ENCODE data around the gene WDR33.

- TF ChIP-seq GATA2 (IDR thresholded peaks at IDR 0.05; ENCODE audit: low read depth, low read length) (no peak), GATA3 (IDR thresholded peaks at IDR 0.05; ENCODE audit: low read depth, low read length) (no peak)
Observed at GRCh38 chr2:127818794-127819425, 7.9 kb upstream of the WDR33 start.

All from SH-SY5Y (cell line).